GM23248 (cell line): Measurements from ENCODE around the gene TBX21. TPM values are rescaled to one million over a fixed set of nuclear protein-coding genes. Genes with fewer than 3 reads are reported as not detected.

Experiments used
- DNase-seq: peaks from one replicate; pipeline ENCODE4 v3.0.0-alpha.2; 2015
- H2AFZ ChIP-seq: fragments of 200-600 bp; sonication (generic); 2 replicates; pipeline ENCODE4 v1.6.1; 2016; ENCODE audit warnings: antibody characterized with exemption
- H3F3A ChIP-seq: fragments of 200-600 bp; sonication (generic); 2 replicates; pipeline ENCODE4 v1.6.1; 2016; ENCODE audit warnings: mild to moderate bottlenecking, antibody characterized with exemption, mixed run types; ENCODE audit not compliant: insufficient read depth
- H3K27ac ChIP-seq: fragments of 200-600 bp; sonication (generic); 2 replicates; pipeline ENCODE4 v1.5.1; 2016; ENCODE audit warnings: mild to moderate bottlenecking
- H3K27me3 ChIP-seq: fragments of 200-600 bp; sonication (generic); replicated peaks from 2 replicates; pipeline ENCODE4 v1.6.1; 2016; ENCODE audit warnings: mild to moderate bottlenecking; ENCODE audit not compliant: insufficient read depth
- H3K36me3 ChIP-seq: fragments of 200-600 bp; sonication (generic); 2 replicates; pipeline ENCODE4 v1.6.1; 2016; ENCODE audit warnings: low read depth, mild to moderate bottlenecking
- H3K4me1 ChIP-seq: fragments of 200-600 bp; sonication (generic); 2 replicates; pipeline ENCODE4 v1.6.1; 2016; ENCODE audit warnings: mild to moderate bottlenecking; ENCODE audit not compliant: insufficient read depth
- H3K4me2 ChIP-seq: fragments of 200-600 bp; sonication (generic); one replicate; pipeline ENCODE4 v1.6.1; 2016; ENCODE audit warnings: mild to moderate bottlenecking; ENCODE audit not compliant: unreplicated experiment
- H3K4me3 ChIP-seq: fragments of 200-600 bp; sonication (generic); 2 replicates; pipeline ENCODE4 v1.5.1; 2016; ENCODE audit warnings: mild to moderate bottlenecking
- H3K79me2 ChIP-seq: fragments of 200-600 bp; sonication (generic); 2 replicates; pipeline ENCODE4 v1.6.1; 2016; ENCODE audit warnings: mild to moderate bottlenecking; ENCODE audit not compliant: insufficient read depth
- H3K9ac ChIP-seq: fragments of 200-600 bp; sonication (generic); 2 replicates; pipeline ENCODE4 v1.6.1; 2016; ENCODE audit warnings: mild to moderate bottlenecking
- H3K9me2 ChIP-seq: fragments of 200-600 bp; sonication (generic); 2 replicates; pipeline ENCODE4 v1.6.1; 2016; ENCODE audit warnings: mixed run types, mild to moderate bottlenecking, moderate library complexity; ENCODE audit not compliant: insufficient read depth
- H3K9me3 ChIP-seq: fragments of 200-600 bp; sonication (generic); one replicate; pipeline ENCODE4 v1.6.1; 2017; ENCODE audit warnings: low read depth
- H4K20me1 ChIP-seq: fragments of 200-600 bp; sonication (generic); 2 replicates; pipeline ENCODE4 v1.6.0; 2016; ENCODE audit not compliant: insufficient read depth
- EZH2 ChIP-seq: fragments of 200-600 bp; sonication (generic); IDR thresholded peaks from 2 replicates; pipeline ENCODE4 v1.6.1; 2018; ENCODE audit warnings: antibody characterized with exemption, mild to moderate bottlenecking; ENCODE audit not compliant: insufficient read depth, poor library complexity, severe bottlenecking
- EZH2phosphoT487 ChIP-seq: fragments of 200-600 bp; sonication (generic); IDR thresholded peaks from 2 replicates; pipeline ENCODE4 v1.6.1; 2018; ENCODE audit warnings: antibody characterized with exemption, moderate library complexity, mild to moderate bottlenecking, low read depth; ENCODE audit not compliant: insufficient read depth
- WGBS, 2 experiments: methylation state at CpG; one replicate each; pipeline ENCODE4 v1.1.6; 2015 to 2017; ENCODE audit warnings: low lambda C conversion rate in 2 of 2, low coverage in 1 of 2; ENCODE audit errors: missing lambda C conversion rate in 2 of 2; 5-methylcytosine and 5-hydroxymethylcytosine counted together
- in situ Hi-C: fragments of 300-500 bp; cut with MboI; formaldehyde crosslinking; loops from 2 replicates; pipeline ENCODE4 v1.15.0; 2020
- polyA plus RNA-seq: library from polyadenylated mRNA; unstranded; fragments of >200 nt; fragmentation: Nextera tagmentation; extraction: Ambion mirVana; gene quantifications from 2 replicates; pipeline ENCODE4 v1.2.1, GENCODE V29; 2016
- total RNA-seq: library from RNA; depleted of rRNA; stranded (reverse); fragments of >200 nt; shearing (Covaris generic); gene quantifications from 2 replicates; pipeline ENCODE4 v1.2.3, GENCODE V29; 2014

Gene TBX21
- total and polyA plus RNA-seq, 2 experiments from 2014 or later, result not detected

DNA sequence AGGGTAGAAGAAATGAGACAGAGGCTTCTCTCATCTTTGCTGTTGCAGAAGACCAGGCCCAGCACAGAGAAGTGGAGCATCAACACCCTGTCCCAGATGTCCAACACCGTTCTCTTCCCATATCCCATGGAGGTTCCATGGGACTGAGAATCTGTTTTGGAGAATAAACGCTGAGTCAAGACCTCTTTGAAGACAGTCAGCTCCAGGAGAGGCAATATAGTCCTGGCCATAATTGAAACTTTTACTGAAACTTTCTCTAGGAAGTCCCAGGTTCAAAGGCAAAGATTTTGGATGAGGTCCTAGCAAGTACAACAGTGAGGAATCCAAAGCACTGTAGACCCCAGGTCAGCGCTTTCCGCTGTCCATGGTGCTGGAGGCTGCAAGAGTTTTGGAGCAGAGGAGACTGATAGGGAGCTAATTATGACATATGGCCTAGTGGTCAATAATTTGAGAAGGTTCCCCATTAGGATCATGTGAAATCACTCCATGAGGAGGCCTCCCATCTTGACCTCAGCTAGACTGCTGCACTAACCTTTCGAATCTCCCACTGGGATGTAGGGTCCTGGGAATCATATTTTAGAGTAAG is 52.6 kb downstream of the TBX21 start:
- H3F3A ChIP-seq, result no peaks in the 10 kb centered on the region
- no peak overlapping the region for H2AFZ ChIP-seq
- H3K27me3 ChIP-seq, result peaks cover 44% of the 10 kb centered on the region
- peak; percentile 38 for DNase-seq
- H3K27ac ChIP-seq, result no peak overlapping the region
- H4K20me1 ChIP-seq, result no peaks in the 10 kb centered on the region
- in situ Hi-C loops, result no loop called here
- no peak for TF ChIP-seq EZH2
- H3K79me2 ChIP-seq, result no peaks in the 10 kb centered on the region
- H3K4me3 ChIP-seq, result no peak overlapping the region
- H3K4me2 ChIP-seq, result no peak overlapping the region
- no peaks in the 10 kb centered on the region for H3K4me1 ChIP-seq
- H3K9me3 ChIP-seq, result no peaks in the 10 kb centered on the region
- no peak overlapping the region for H3K9ac ChIP-seq
- H3K36me3 ChIP-seq, result no peaks in the 10 kb centered on the region
- WGBS, 2 experiments, result 28 to 29% methylated on average over 5 of the region's 5 CpGs
- no peaks in the 10 kb centered on the region for H3K9me2 ChIP-seq

DNA sequence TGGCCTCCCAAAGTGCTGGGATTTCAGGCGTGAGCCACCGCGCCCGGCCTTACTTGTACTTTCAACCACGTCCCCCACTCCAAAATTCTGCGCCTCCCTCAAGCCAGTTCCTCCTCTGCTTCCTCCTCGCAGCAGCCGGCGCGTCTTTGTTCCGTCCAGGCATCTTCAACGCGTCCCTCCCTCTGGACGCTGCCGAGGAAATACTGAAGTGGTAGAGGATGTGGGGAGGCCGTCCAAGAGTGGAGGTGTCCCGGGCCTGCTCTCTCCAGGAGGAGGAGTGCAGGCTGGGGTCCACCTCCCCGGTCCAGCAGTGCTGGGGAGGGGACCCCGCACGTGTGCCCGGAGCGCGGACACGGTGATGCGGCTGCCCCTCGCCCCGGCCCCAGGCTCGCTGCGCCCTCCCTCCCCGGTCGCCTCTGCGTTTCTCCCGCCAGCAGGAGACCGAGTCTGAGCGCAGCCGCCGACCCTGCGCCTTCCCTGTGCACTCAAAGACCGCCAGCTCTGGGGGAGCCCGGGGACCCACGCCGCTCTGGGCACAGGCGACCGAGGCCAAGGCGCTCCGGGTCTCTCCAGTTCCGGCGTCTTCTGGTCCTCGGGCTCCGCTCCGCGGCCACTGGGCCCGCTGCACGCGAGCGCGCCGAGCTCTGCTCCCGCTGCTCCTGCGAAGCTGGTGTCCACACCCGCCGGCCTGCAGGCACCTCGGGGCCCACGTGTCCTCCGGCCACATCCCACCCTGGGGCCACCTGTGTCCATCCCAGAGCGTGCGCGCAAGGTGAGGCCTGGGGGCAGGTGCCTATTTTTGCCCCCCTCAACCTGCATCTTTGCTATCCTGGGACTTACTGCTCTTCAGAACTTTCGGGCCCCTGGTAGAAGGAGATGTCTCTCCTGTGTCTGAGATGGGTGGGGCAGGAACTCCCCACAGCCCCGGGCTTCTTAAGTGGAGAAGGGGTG is 56.9 kb downstream of the TBX21 start:
- peak; percentile 78 for DNase-seq
- H3F3A ChIP-seq, result no peaks in the 10 kb centered on the region
- H3K9ac ChIP-seq, result no peak overlapping the region
- H3K4me2 ChIP-seq, result peak overlapping the region; percentile 50
- H2AFZ ChIP-seq, result peak overlapping the region; percentile 58; the same call in 1 of the 2 replicates
- H3K27me3 ChIP-seq, result peaks cover 66% of the 10 kb centered on the region
- no peaks in the 10 kb centered on the region for H3K9me2 ChIP-seq
- H3K36me3 ChIP-seq, result no peaks in the 10 kb centered on the region
- H3K4me1 ChIP-seq, result no peaks in the 10 kb centered on the region
- no peaks in the 10 kb centered on the region for H4K20me1 ChIP-seq
- no peaks in the 10 kb centered on the region for H3K9me3 ChIP-seq
- no peaks in the 10 kb centered on the region for H3K79me2 ChIP-seq
- WGBS, 2 experiments, result 3% methylated on average over 56 to 59 of the region's 70 CpGs
- no peak overlapping the region for H3K27ac ChIP-seq
- no peak; the same call in 1 of the 2 replicates for TF ChIP-seq EZH2phosphoT487
- no peak for TF ChIP-seq EZH2
- in situ Hi-C loops, result no loop called here
- H3K4me3 ChIP-seq, result peak overlapping the region; percentile 55

DNA sequence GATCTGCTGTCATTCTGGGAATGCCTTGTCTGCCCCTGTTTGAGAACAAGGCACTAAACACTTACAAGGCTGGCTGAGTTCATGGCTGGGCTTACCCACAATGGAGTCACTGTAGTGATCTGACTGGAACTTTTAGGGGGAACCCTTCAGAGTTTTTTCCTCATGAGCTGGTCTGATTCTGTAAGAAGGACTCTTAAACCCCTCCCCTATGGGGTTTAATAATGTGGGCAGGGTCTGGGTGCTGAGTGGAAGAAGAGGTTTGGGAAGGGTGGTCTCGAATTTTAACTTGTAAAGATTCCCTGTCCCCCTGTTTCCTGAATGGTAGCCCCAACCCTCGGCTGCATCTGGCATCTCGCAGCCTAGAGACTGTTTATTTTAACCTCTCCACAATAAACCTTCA is 58.0 kb downstream of the TBX21 start:
- Histone ChIP-seq H3K27ac (no peak overlapping the region), H3K9me3 (no peaks in the 10 kb centered on the region), H3F3A (no peaks in the 10 kb centered on the region), H3K36me3 (no peaks in the 10 kb centered on the region), H3K9ac (no peak overlapping the region), H2AFZ (no peak overlapping the region), H3K79me2 (no peaks in the 10 kb centered on the region), H3K27me3 (peaks cover 76% of the 10 kb centered on the region), H3K9me2 (no peaks in the 10 kb centered on the region), H3K4me2 (no peak overlapping the region), H4K20me1 (no peaks in the 10 kb centered on the region), H3K4me3 (no peak overlapping the region), H3K4me1 (no peaks in the 10 kb centered on the region)
- WGBS, 2 experiments, result 2 to 5% methylated on average over 3 of the region's 3 CpGs
- no peak for TF ChIP-seq EZH2
- TF ChIP-seq EZH2phosphoT487, result no peak
- in situ Hi-C loops, result no loop called here
- DNase-seq, result no peak

GRCh38 chr17:47792457-47792856 is 59.4 kb downstream of the TBX21 start:
- H3K4me2 ChIP-seq, result no peak overlapping the region
- no peaks in the 10 kb centered on the region for H3K9me3 ChIP-seq
- H3K9me2 ChIP-seq, result no peaks in the 10 kb centered on the region
- H4K20me1 ChIP-seq, result no peaks in the 10 kb centered on the region
- DNase-seq, result no peak
- H3K4me3 ChIP-seq, result no peak overlapping the region
- H3K4me1 ChIP-seq, result no peaks in the 10 kb centered on the region
- WGBS, 2 experiments, result 44 to 59% methylated on average over 1 of the region's 1 CpG
- no peak overlapping the region for H3K27ac ChIP-seq
- no peaks in the 10 kb centered on the region for H3F3A ChIP-seq
- no peak for TF ChIP-seq EZH2phosphoT487
- no peak overlapping the region for H3K9ac ChIP-seq
- no peaks in the 10 kb centered on the region for H3K36me3 ChIP-seq
- H3K27me3 ChIP-seq, result peaks cover 68% of the 10 kb centered on the region
- in situ Hi-C loops, result no loop called here
- H3K79me2 ChIP-seq, result no peaks in the 10 kb centered on the region
- H2AFZ ChIP-seq, result no peak overlapping the region
